Pancreas (tissue), 10 donors: Measurements from ENCODE around the gene PLPP3. TPM values are rescaled to one million over a fixed set of nuclear protein-coding genes. Genes with fewer than 3 reads are reported as not detected.

Experiments
- ATAC-seq, 4 donors: fragments of 200-7000 bp; cut with Tn5 transposase; one replicate each; pipeline versions ENCODE4 v1.8.0 to v1.9.1; 2020; ENCODE audit warnings: mild to moderate bottlenecking in 4 of 4, moderate library complexity in 4 of 4
- DNase-seq, 6 donors: peaks; one replicate each; pipeline ENCODE4 v3.0.0-alpha.2; 2020
- FAIRE-seq: peaks from 2 replicates; lab custom pipeline; 2012; peaks lifted over from hg19 to GRCh38; lab: Jason Lieb, UNC
- H3K27ac ChIP-seq, 4 donors: fragments of 200-600 bp; sonication (generic); 1 replicate in 3 of 4; 2 replicates in 1 of 4; pipeline versions ENCODE4 v1.5.0 to v1.8.0; 2020
- H3K27me3 ChIP-seq, 4 donors: fragments of 200-600 bp; one replicate each; pipeline ENCODE4 v1.8.0; 2021
- H3K36me3 ChIP-seq, 3 donors: fragments of 200-600 bp; sonication (generic) in 1 of 3; one replicate each; pipeline versions ENCODE4 v1.5.0 to v1.8.0; 2020 to 2021
- H3K4me1 ChIP-seq, 3 donors: fragments of 200-600 bp; one replicate each; pipeline ENCODE4 v1.8.0; 2021
- H3K4me3 ChIP-seq, 4 donors: fragments of 200-600 bp; sonication (generic) in 2 of 4; one replicate each; pipeline versions ENCODE4 v1.5.0 to v1.8.0; 2020 to 2021
- H3K9me3 ChIP-seq, 4 donors: fragments of 200-600 bp; one replicate each; pipeline ENCODE4 v1.8.0; 2021
- WGBS, 2 donors: extraction: QIAGEN DNeasy Blood & Tissue Kit; methylation state at CpG; one replicate each; pipeline ENCODE4 v1.1.7; 2013; 5-methylcytosine and 5-hydroxymethylcytosine counted together
- intact Hi-C, 3 donors: fragments of 100-400 bp; cut with DNase I; formaldehyde crosslinking; loops; one replicate each; pipeline versions ENCODE4 v1.11.1 to v1.14.2; 2022
- polyA plus RNA-seq, 2 donors: library from polyadenylated mRNA; stranded (reverse); fragments of 200-250 nt; gene quantifications; one replicate each; pipeline ENCODE4 v1.2.3, GENCODE V29; 2013
- total RNA-seq, 6 donors: library from RNA; stranded (reverse); fragmentation: NEBNext Ultra II Directional in 4 of 6; extraction: Animal tissue kit (Norgen Biotek cat#: 25700) in 4 of 6; gene quantifications; one replicate each; pipeline versions ENCODE4 v1.2.1 to v1.2.4, GENCODE V29; 2021 to 2023
- TF ChIP-seq, protein P1 (sequence below), 4 donors: fragments of 200-600 bp; sonication (generic) in 3 of 4; IDR thresholded peaks; one replicate each; pipeline versions ENCODE4 v1.5.0 to v1.8.0; 2021; ENCODE audit warnings: antibody characterized with exemption in 4 of 4
- donor health status: healthy with polysubstance abuse.
- donor health status: DM: no; HTN: no; CAD: no; lungs with moderate emphysema.
- donor health status: DM: no; HTN: no; CAD: no.
- donor health status: control.
- donor health status: control.
- donor health status: Bipolar disorder and iron deficiency.
- donor health status: DM: yes; HTN: yes; CAD: no.
- donor health status: DM: no; HTN: no; CAD: no.
- donor health status: DM: no; HTN: no; CAD: no.
- donor health status: DM: yes; HTN: yes; CAD: no.

PLPP3 gene
- total and polyA plus RNA-seq, 8 donors, result 5.5 to 29.6 (median 18.7) TPM

DNA sequence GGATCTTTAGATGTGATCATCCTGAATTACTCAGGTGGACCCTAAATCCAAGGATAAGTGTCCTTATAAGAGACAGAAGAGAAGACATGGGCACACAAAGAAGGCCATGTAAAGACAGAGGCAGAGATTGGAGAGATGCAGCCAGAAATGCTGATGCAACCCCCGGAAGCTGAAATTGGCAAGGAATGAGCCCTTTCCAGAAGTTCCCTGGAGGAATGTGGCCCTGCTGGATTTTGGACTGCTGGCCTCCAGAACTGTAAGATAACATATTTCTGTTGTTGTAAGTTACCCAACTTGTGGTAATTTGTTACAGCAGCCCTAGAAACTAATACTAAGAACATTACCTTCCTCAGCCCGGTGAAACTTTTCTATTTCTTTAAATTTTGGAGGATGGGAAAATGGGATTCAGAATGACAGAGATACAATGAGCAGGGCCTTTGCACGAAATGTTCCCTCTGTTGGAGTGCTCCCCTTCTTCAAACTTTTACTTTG is 11.2 kb upstream of the PLPP3 start:
- Histone ChIP-seq H3K27ac (no peak overlapping the region), H3K9me3 (no peaks in the 10 kb centered on the region), H3K27me3 (no peaks in the 10 kb centered on the region), H3K4me3 (no peak overlapping the region), H3K36me3 (no peaks in the 10 kb centered on the region), H3K4me1 (no peaks in the 10 kb centered on the region)
- ATAC-seq, result no peak
- WGBS, 2 donors, result 71 to 82% methylated on average over 3 of the region's 3 CpGs
- intact Hi-C loops, result no loop called here
- no peak for DNase-seq
- TF ChIP-seq, protein P1, sequence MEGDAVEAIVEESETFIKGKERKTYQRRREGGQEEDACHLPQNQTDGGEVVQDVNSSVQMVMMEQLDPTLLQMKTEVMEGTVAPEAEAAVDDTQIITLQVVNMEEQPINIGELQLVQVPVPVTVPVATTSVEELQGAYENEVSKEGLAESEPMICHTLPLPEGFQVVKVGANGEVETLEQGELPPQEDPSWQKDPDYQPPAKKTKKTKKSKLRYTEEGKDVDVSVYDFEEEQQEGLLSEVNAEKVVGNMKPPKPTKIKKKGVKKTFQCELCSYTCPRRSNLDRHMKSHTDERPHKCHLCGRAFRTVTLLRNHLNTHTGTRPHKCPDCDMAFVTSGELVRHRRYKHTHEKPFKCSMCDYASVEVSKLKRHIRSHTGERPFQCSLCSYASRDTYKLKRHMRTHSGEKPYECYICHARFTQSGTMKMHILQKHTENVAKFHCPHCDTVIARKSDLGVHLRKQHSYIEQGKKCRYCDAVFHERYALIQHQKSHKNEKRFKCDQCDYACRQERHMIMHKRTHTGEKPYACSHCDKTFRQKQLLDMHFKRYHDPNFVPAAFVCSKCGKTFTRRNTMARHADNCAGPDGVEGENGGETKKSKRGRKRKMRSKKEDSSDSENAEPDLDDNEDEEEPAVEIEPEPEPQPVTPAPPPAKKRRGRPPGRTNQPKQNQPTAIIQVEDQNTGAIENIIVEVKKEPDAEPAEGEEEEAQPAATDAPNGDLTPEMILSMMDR (IDR thresholded peaks at IDR 0.05), result no peak
- no peak for FAIRE-seq

DNA sequence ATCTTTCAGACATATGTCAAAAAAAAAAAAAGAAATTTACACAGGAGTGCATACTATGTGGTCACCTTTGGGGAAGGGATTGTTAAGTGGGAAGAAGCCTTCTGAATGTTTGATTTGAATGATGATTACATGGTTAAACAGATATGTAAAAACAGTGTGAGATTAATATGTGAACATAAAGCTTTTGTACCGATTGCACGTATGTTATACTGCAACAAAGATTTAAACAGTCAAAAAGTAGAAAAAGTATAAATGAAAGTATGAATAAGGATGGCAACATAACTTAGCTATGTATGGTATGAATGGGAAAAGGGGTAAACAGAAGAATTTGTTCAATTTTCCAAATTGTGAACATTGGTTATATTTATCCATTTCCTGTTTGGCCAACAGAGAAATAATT is 10.0 kb upstream of the PLPP3 start:
- Histone ChIP-seq H3K4me3 (no peak overlapping the region), H3K27me3 (no peaks in the 10 kb centered on the region), H3K9me3 (no peaks in the 10 kb centered on the region), H3K27ac (no peak overlapping the region), H3K4me1 (no peaks in the 10 kb centered on the region), H3K36me3 (no peaks in the 10 kb centered on the region)
- 86 to 90% methylated on average over 2 of the region's 2 CpGs for WGBS, 2 donors
- DNase-seq (no peak), ATAC-seq (no peak), FAIRE-seq (no peak)
- TF ChIP-seq, protein P1 (IDR thresholded peaks at IDR 0.05), result no peak
- intact Hi-C loops, result loop anchor here in 1 of 3 donors (5.0 to 10.0 kb wide), 2 partner anchors 1212 to 1305 kb away; no protein-coding TSS in a partner anchor

DNA sequence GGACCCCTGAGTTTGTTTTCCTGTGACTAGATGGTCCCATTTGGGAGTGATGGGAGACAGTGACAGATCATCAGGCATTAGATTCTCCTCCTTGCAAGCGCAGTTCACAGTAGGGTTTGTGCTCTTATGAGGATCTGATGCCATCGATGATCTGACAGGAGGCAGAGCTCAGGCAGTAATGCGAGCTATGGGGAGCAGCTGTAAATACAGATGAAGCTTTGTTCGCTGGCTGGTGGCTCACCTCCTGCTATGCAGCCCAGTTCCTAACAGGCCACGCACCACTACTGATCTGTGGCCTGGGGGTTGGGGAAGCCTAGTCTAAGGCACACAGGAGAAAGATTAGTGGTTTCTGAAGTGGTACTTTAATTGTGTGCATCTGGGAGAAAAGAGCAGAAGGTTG is 7.1 kb upstream of the PLPP3 start:
- intact Hi-C loops, result loop anchor here in 1 of 3 donors (5.0 to 10.0 kb wide), 2 partner anchors 1209 to 1302 kb away; no protein-coding TSS in a partner anchor
- TF ChIP-seq, protein P1 (IDR thresholded peaks at IDR 0.05), result no peak
- ATAC-seq, result no peak
- Histone ChIP-seq H3K9me3 (no peaks in the 10 kb centered on the region), H3K36me3 (no peaks in the 10 kb centered on the region), H3K4me1 (peaks cover 0 to 10% (median 6%) of the 10 kb centered on the region in 3 donors), H3K4me3 (no peak overlapping the region), H3K27ac (no peak overlapping the region), H3K27me3 (no peaks in the 10 kb centered on the region)
- WGBS, 2 donors, result 89 to 94% methylated on average over 5 of the region's 5 CpGs
- no peak for FAIRE-seq
- DNase-seq, result no peak

DNA sequence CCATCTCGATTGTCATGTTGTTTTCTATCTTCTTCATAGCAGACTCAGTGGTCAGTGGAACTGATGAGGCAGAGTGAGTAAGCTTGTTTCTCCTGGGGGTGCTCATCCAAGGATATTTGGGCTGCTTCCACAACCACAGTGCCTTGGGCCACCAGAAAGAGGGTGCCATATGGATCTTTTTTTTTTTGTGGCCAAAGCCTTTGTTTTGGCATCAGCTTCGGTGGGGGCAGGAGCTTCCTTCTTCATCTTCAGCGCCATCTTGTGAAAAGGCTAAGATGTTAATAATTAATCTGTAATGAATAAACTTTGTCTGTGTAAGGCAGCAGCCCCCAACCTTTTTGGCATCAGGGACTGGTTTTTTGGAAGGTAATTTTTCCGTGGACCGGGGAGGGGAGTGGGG is 6.6 kb upstream of the PLPP3 start:
- H3K27me3 ChIP-seq, result no peaks in the 10 kb centered on the region
- H3K4me3 ChIP-seq, result no peak overlapping the region
- intact Hi-C loops, result loop anchor here in 1 of 3 donors (5.0 to 10.0 kb wide), 2 partner anchors 1209 to 1301 kb away; no protein-coding TSS in a partner anchor
- no peak overlapping the region for H3K27ac ChIP-seq
- 40 to 47% methylated on average over 5 of the region's 5 CpGs for WGBS, 2 donors
- no peak for DNase-seq
- H3K4me1 ChIP-seq, result peaks cover 0 to 13% (median 9%) of the 10 kb centered on the region in 3 donors
- H3K9me3 ChIP-seq, result no peaks in the 10 kb centered on the region
- TF ChIP-seq, protein P1 (IDR thresholded peaks at IDR 0.05), result no peak
- no peak for FAIRE-seq
- no peaks in the 10 kb centered on the region for H3K36me3 ChIP-seq
- no peak for ATAC-seq

DNA sequence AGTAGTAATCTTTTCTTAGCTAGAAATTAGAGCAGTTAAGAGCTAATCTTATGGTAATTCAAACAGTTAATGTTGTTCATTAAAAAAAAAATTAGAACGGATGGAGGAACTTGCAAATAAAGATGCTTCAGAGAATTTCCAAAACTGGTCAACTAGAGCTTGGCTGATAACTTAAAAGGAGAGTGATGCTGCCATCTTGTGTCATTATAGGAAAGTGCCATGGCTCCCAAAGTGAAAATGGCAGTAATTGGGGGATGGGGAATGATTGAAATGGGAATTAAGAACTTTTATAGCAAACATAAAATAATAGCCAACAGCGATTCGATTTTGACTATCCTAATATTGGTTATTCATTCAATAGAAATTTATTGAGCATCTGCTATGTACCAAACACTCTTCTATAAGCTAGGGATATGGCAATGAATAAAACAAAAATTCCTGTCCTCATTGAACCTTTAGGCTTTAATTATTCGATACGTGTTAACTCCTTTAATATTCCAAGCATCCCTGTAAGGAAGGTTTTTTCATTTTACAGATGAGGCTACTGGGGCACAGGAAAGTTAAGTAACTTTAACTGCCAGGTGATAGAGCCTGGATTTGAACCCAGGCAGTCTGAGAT is 5.7 kb upstream of the PLPP3 start:
- Histone ChIP-seq H3K27ac (no peak overlapping the region), H3K27me3 (no peaks in the 10 kb centered on the region), H3K9me3 (no peaks in the 10 kb centered on the region), H3K4me3 (no peak overlapping the region), H3K36me3 (no peaks in the 10 kb centered on the region), H3K4me1 (peaks cover 2 to 16% (median 10%) of the 10 kb centered on the region in 3 donors)
- TF ChIP-seq, protein P1 (IDR thresholded peaks at IDR 0.05), result peak; percentile 36 to 71 (median 58)
- ATAC-seq, result peak; percentile 66 to 92 (median 91)
- FAIRE-seq, result peak; percentile 98
- peak in 2 of 6 donors; percentile 15 to 58 for DNase-seq
- 12% methylated on average over 5 of the region's 5 CpGs for WGBS, 2 donors
- intact Hi-C loops, result loop anchor here in 1 of 3 donors (5.0 to 10.0 kb wide), 3 partner anchors 173 to 1300 kb away; no protein-coding TSS in a partner anchor
